NCI-H526 treated with DMSO at 0.1 percent for 48 hours (cell line): ENCODE measurements around the gene MYRFL.

ENCODE experiments used
- DNase-seq: peaks from one replicate; lab custom pipeline; 2025; lab: John Stamatoyannopoulos, UW

Gene MYRFL

DNA sequence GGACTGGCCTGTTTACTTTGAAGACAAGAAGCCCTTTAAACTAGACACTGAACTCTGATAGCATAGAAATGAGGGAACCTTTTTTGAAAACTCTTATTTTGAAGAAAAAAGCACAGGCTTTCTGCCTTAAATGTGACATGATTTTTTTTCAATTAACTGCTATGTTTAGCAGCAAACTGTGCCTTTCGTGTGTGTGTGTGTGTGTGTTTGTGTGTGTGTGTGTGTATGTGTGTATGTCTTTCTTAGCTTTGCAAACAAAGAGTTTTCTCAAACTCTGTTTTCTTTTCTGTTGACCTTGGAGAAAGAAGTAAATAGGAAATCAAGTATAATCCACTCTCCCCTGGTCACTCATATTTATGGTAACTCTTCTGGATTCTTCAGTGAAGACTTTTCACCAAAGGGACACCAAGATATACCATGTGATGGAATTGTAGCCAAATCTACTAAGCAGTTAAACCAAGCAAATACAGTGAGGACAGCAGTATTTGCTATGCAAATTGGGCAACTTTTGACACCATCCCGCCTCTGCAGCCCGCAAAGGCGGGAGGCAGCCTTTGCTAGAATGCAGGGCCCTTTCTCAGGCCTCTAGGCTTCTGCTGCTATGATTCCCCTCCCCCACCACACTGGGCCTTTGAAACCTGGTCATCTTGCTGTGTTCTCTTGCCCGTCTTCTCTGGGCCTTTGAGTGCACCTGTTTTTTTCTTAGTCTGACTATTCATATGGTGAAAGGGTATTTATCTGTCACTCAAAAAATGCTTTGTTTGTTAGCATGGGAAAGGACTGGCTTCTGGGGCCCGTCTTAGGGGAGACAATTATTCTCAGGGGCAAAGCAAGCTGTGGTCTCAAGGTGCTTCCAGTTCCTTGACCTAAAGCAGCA, 107.9 kb downstream of the MYRFL start:
- peak; percentile 93 for DNase-seq

DNA sequence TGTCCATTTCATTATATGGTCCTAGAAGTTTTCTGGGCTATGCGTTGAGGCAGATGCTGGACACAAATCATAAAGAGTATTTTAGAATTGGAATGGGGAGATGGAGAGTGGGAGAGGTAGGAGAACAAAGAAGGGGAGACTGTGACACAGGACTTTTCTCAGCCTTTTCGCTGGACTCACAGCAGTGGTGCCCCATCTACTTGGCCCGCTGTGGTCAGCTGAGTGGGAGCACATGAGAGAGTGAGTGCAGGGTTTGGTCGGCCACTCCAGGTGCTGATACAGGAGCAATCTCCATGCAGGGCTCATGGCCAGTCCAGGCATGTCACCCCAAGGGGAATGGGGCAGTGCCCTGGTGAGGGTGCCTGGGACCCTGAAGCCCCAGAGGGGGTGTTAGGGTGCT, 109.0 kb downstream of the MYRFL start:
- no peak for DNase-seq

DNA sequence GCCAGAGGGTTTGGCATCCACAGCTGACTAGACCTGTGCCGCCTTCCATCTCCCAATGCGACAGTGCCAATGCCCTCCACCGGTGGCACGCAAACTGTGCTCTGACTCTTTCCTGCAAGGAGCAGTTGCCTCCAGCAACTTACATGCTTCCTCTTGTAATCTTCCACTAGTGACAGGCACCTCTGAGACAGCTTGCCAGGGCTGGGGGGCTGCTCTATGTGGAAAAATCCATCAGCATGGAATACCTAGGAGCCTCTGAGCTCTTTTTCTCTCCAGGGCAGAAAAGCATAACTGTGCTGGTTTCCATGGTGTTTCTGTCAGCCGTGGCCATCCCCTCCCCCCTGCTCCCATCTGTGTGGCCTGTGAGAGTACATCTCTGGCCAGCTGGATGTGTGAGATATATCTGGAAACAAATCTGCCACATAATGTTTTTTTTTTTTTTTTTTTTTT, 110.6 kb downstream of the MYRFL start:
- no peak for DNase-seq

DNA sequence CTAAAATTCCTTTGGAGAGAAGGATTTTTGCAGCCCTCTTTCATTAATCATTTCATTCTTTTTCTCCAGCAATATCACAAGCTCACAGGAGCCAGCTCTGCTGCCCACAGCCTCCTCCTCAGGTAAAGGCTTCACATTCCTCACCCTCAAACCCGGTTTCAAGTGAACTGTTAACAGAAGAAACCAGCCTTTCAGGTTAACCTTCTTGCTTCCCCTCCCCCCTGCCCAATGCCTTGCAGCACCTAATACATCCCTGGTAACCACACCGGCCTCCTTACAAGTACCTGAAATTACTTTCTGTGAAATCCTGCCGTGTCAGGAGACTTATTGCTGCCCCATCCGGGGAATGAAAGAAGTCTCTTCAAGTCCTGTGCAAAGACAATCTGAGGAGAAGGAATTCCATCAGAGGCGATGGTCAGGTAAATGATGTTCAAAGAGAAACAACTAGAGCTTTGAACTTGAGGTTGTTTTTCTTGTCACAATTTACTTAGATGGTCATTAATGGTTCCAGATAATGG, 111.2 kb downstream of the MYRFL start:
- DNase-seq: no peak

DNA sequence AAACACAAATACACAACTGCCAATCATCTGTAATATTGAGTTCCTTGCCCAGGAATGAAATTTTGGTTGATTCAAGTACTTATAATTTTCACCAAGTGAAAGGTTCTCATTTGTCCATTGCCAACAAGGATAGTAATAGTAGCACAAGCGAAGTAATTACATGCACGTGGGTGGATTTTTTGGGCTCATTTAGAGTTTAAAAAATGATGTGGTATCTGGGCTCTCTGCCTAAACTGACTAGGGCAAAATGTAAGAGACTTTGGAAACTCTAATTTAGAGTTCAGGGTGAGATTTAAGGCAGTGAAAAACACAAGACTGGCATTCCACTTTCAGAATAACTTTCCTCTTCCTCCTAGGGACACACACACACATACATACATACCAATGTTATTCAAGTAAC, 111.7 kb downstream of the MYRFL start:
- no peak for DNase-seq

DNA sequence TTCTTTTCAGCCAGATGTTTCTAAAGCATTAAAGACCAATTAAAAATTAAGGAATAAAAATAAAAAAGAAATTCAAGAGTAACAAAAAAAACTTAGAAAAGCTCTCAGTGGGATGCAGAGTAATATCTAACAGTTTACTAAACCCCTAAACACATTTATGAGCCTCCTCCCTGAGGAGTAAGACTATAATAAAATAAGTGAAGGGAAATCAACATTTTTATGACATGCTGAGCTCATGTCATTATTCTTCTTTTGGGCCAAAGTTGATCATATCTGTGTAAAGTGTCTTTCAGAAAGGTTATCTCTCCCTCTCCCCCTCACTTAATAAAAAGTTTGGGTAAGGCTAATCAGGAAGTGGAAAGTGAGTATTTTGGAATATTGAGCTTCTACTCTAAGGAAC, 122.1 kb downstream of the MYRFL start:
- no peak for DNase-seq

DNA sequence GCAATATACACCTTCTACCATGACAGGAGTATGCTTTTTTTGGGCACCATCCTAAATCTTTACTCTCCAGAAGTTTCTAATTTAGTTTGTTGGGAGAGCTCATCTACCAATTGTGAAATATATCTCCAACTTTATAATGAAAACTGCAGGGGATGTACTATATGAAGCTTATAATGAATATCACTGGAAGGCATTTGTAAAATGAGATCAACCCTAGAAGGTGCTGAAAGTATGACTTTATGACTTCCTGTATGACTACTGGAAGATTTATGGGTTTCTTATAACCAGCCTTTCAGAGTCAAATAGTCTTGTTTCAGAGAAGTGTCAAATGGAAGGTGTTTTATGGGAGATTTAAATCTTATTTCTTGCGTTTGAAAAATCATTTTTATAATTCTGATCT, 122.9 kb downstream of the MYRFL start:
- DNase-seq: no peak

DNA sequence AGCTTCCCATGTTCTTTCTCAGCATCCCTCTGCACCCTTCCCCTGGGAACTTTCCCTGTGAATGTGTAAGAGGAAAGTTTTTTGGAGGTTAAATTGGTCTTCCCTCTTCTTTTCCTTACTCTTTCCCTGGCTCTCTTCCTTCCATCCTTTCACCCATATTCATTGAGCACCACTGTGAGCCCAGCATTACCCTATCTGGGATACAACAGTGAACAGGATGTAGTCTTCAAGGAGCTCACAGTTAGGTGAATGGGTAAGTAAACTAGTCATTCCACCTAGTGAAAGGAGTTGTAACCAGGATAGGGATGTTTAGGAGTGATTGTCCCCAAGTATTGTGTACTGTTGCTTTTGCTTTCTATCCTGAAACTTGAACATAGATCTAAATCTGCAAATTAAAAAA, 123.8 kb downstream of the MYRFL start:
- DNase-seq: no peak

DNA sequence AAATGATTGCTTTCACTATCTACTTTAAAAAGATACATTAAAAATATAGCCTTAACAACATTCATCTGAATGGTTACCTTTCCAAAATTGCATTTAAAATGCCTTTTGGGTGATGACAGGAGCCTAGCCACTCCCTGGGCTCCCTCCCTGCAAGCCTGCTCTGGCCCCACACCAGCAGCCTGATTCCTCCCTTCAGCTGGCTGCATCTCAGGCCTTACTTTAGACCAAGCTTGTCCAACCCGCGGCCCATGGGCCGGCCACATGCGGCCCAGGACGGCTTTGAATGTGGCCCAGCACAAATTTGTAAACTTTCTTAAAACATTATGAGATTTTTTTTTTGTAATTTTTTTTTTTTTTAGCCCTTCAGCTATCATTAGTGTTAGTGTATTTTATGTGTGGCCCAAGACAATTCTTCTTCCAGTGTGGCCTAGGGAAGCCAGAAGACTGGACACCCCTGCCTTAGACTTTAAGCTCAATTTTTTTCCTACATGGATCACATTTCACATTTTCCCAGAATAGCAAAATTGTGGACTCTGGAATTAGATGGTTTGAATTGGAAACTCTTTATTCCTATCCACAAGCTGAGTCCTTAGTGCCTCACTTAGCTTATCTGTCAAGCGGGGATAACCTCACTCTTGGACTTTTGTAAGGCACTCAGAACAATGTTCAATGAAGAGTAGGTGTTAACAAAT, 124.4 kb downstream of the MYRFL start:
- DNase-seq: no peak

DNA sequence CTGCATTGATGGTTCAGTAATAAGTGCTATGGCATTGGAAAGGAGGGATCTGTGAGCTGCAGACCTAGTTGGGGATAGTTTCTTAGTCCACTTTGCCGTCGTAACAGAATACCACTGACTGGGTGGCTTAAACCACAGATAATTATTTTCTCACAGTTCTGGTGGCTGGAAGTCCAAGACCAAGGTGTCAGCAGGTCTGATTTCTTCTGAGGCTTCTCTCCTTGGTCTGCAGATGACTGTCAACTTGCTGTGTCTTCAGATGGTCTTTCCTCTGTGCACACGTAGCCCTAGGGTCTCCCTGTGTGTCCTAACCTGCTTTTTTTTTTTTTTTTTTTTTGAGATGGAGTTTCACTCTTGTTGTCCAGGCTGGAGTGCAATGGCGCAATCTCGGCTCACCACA, 126.1 kb downstream of the MYRFL start:
- no peak for DNase-seq

DNA sequence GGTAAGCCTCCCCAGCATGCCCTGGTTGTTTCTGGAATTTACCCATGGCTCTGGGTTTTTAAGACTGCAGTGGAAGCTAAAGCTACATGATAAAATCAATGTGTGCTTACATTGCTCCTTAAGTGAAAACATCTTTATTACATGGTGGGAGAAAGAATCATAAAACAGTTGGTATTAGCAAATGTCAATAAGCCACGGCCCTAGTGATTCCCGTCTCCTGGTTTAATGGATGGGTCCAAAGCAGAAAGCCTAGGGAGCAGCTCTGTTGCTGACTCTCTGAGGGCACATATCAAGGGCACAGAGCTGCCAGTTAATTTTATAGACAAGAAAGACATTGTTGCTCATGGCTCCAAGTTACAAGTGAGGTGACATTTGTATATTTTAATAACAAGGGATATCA, 127.9 kb downstream of the MYRFL start:
- no peak for DNase-seq

DNA sequence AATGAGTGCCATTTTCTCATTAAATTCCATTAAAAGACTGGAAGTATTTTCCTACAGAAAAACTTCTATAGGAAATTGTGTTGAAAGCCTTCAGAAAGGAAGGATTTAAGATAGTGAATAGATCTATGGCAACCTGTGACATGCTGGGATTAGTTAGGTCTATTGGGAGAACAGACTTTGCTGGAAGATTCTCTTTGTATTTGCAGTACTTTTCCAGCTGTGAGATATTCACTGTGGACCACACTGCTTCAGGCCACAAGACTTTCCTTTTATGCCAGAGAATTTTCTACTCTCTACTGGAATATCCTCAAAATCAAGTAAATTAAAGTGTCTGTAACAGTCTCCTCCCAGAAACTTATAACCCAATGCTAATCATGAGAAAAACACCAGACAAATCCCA, 136.2 kb downstream of the MYRFL start:
- no peak for DNase-seq

DNA sequence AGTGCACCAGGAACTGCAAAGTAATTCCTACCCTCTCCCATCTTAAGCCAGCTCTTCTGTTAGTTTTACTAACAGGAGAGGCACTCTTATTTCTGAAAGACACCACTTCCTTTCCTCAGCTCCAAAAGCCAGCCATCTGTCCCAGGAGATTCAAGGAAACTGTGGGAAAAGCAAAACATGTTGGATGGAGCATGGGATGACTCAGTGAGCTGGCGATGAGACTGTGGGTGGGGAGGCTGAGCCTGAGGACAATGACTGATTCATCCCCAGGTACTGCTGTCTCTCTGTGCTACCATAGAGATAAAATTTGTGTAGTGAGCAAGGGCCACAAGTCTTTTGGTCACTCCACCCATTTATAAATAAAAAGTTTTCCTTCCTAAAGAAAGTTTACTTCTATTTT, 141.4 kb downstream of the MYRFL start:
- no peak for DNase-seq

DNA sequence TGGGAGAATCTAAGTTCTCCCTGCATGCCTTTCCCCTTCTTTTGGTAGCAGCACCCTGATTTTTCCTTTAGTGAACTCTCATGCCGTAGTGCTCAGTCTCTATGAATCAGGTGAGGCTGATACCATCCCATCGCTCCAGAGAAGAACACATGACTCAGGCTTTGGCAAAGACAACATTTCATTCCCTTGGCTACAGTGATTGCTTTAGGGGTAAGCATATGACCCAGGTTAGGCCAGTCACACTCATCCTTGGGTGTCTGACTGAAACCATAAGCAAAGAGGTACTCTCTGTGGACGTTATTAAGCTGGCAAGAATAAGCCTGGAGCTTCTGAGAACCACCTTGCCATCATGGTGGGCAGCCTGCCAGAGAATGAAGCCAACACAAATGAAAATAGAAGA, 141.8 kb downstream of the MYRFL start:
- no peak for DNase-seq

DNA sequence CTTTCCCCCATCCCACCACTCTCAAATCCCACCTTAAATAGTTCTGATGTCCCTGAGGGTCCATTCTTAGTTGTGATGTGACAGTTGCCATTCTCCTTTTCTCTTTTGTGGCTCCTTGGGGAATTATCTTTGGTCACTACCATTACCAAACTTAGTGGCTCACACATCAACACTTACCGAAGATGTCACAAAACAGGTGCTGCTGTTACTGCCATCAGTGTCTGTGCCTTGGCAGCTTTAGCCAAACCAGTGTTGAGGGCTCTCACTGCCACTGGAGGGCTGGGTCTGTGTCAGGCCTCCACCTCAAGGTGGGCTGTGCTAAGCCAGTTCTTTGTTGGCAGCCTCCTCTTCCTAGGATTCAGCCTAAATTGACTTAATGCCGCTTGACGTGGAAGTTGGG, 144.0 kb downstream of the MYRFL start:
- DNase-seq: no peak

DNA sequence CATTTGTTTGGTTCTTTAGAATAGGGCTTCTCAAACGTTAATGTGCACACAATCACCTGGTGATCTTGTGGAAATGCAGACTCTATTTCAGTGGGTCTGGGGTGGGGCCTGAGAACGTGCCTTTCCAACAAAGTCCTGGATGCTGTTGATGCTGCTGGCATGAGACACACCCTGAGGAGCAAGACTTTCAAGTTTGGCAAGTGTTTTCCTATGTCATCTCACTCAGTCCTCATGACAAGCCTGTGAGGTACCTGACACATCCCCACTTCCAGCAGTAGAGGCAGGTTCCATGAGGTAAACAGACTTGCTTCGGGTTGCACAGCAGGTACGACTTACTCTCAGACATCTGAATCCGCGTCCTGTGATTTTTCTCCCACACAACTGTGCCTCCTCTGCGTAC, 147.1 kb downstream of the MYRFL start:
- DNase-seq: no peak

DNA sequence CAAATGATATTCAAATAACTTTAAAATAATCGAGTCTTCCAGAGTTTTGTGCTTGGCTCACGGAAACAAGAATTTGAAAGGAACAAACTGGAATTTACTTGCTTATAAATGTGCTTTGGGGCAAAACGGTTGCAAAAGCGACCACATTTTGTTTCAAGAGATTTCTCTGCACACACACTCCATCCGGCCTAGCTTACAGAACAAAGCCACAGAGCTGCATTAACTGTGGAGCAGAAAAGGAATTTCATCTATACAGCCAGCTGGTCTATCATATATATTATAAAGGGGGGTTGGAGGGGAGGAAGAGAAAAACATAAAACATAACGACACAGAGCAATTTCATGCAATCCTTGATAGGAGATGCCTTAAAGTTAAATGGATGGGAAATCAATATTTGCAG, 153.0 kb downstream of the MYRFL start:
- no peak for DNase-seq

DNA sequence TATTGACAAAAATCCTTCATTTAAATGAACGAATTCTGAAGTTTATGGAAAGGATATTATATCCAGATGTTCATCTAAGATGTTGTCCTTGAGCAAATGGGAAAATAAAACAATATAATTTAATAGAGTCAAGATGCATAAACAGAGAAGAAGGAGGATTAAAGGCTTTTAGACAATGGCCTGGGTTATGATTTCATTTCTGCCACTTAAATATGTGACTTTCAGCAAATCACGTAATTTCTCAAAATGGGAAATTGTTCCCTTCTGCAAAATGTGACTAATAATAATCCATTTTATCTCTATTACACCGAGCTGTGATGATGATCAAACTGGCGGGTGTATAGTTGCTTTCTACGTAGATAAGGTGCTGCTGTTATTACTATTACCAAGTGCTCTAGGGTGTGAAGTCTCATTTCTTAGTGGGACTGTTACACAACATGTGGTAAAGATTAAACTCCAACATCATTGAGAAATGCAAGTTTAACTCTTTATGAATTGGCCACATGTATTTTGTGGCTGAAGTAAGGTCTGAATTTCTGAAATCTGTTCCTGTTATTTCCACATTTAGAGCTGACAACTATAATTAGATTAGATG, 157.0 kb downstream of the MYRFL start:
- no peak for DNase-seq

DNA sequence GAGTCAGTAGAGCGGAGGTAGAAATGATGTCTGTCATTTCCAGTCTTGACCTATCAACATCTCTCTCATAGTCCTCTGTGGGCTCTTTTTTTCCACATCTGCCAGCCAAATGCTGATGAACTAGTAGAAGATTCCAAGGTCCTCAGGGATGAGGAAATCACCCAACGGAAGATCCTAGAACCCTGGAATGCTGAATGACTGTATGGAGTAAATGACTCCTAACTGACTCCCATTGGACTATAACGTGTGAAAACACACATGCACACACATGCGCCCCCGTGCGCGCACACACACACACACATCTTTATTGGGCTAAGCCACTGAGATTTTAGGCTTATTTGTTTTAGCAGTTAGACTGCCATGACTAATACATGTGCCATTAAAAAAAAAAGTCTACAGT, 159.2 kb downstream of the MYRFL start:
- DNase-seq: no peak

DNA sequence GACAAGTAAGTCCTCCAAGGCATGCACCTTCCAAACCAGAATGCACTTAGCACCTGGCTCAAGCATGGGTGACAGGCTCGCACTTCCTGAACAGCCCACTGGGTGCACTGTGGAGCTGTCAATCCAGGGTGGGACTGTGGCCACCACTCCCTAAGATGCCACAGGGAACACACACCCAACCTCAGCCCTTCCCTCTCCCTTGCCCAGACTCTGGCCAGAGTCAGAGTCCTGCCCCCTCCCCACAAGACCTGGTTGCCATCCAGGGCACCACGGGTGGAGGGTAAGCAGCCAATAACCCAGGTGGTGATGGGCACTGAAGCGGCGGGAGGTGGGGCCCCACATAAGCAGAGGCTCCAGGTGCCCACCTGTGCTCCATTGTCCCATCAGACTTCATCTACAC, 160.6 kb downstream of the MYRFL start:
- no peak for DNase-seq

DNA sequence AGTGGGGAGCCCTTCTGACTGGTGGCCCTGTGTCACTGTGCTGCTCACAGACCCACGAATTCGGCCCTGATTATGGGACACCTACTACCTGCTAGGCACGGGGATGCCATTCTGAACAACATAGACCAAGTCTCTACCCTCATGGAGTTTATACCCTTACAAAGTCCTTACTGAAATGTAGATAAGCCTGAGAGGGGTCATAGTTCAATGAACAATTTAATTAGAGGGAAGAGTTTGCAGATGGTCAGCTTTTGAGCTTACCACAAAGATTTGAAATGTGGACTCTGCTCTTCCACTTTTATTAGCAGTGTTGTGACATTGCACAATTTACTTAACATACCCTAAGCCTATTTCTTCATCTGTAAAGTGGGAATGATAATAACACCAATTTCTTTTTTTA, 161.1 kb downstream of the MYRFL start:
- DNase-seq: no peak

DNA sequence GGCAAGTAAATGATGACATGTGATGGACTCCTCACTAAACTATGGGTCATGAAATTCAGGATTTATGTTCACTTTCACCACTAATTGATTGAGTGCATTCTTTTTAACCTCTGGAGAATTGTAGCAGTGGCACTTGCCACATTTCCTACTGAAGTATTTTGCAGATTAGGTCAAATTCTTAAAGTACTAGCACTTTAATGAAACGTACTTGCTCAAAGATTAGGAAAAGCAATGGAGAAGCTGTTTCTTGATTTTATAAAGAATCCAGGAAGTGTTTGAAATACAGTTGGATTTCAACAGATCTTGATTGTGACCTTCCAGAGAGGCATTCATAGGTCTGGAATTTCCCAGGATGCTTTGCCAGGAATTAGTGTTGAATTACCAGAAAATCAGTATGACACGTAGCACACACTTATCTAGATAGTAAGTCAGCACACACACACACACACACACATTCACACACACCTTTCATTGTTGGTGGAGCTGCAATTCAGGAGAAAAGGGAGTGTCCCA, 162.6 kb downstream of the MYRFL start:
- DNase-seq: no peak
